Epithelial cell of esophagus (primary cell): ENCODE measurements around the gene GABBR2.

ENCODE experiments used
- DNase-seq: peaks from one replicate; pipeline ENCODE4 v3.0.0; 2010; ENCODE audit warnings: low read depth
- H3K4me3 ChIP-seq: 2 replicates; pipeline ENCODE4 v1.5.1; 2011; ENCODE audit warnings: mild to moderate bottlenecking, low read length, control low read depth
- CTCF ChIP-seq: IDR thresholded peaks from 2 replicates; pipeline ENCODE4 v1.5.1; 2011; ENCODE audit warnings: low read depth, mild to moderate bottlenecking, low read length, control low read depth, inconsistent platforms; ENCODE audit not compliant: insufficient read depth; ENCODE audit errors: missing control alignments

Gene GABBR2

GRCh38 chr9:98317134-98317857 lies 391.4 kb downstream of the GABBR2 start:
- H3K4me3 ChIP-seq = no peak overlapping the region
- TF ChIP-seq CTCF = no peak
- peak; percentile 56 for DNase-seq

- TF ChIP-seq CTCF = no peak
- DNase-seq = no peak
- H3K4me3 ChIP-seq = no peak overlapping the region
Measured at GRCh38 chr9:98316445-98317133, 392.1 kb downstream of the GABBR2 start.

GRCh38 chr9:98315551-98316060 lies 393.1 kb downstream of the GABBR2 start:
- DNase-seq = peak; percentile 81
- peak; percentile 96 for TF ChIP-seq CTCF
- H3K4me3 ChIP-seq = no peak overlapping the region

GRCh38 chr9:98315067-98315453 lies 393.7 kb downstream of the GABBR2 start:
- TF ChIP-seq CTCF = no peak
- no peak overlapping the region for H3K4me3 ChIP-seq
- DNase-seq = no peak

GRCh38 chr9:98314381-98315066 lies 394.2 kb downstream of the GABBR2 start:
- H3K4me3 ChIP-seq = no peak overlapping the region
- no peak for TF ChIP-seq CTCF
- peak; percentile 91 for DNase-seq

DNA sequence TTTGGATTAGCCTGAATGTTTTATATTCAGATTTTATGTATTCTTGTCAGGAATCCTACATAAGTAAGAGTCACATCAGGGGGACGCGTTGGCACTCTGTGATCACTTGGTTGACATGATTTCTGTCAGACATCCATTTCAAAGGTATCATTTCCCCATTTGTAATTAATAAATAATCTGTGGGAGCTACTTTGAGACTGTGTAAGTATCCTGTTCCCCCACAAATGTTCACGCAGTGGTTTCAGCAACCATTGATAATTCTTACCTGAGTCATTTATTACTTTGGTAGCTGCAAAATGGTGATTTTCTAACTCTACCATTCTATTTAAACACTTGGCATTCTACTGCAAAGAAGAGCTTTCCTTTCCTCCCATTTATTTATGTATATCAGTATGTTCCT lies 396.4 kb downstream of the GABBR2 start:
- no peak for TF ChIP-seq CTCF
- H3K4me3 ChIP-seq = no peak overlapping the region
- no peak for DNase-seq
